Loucy (cell line): Measurements from ENCODE around the gene CXCR5.

ENCODE experiments used
- H2AFZ ChIP-seq: fragments of 200-600 bp; sonication (generic); 2 replicates; pipeline ENCODE4 v1.6.0; 2016; ENCODE audit warnings: antibody characterized with exemption, mild to moderate bottlenecking, low read length, moderate library complexity
- H3F3A ChIP-seq: fragments of 200-600 bp; 2 replicates; pipeline ENCODE4 v1.6.0; 2016; ENCODE audit warnings: antibody characterized with exemption, low read depth, mild to moderate bottlenecking
- H3K27me3 ChIP-seq: fragments of 200-600 bp; sonication (generic); 2 replicates; pipeline ENCODE4 v1.6.1; 2014; ENCODE audit warnings: low read length, mild to moderate bottlenecking; ENCODE audit not compliant: insufficient read depth, poor library complexity, severe bottlenecking
- H3K36me3 ChIP-seq: fragments of 200-600 bp; sonication (generic); 2 replicates; pipeline ENCODE4 v1.6.1; 2016; ENCODE audit warnings: low read length; ENCODE audit not compliant: insufficient read depth
- H3K4me1 ChIP-seq: fragments of 200-600 bp; sonication (generic); 2 replicates; pipeline ENCODE4 v1.5.1; 2014; ENCODE audit warnings: low read length, mild to moderate bottlenecking; ENCODE audit not compliant: insufficient read depth, poor library complexity, severe bottlenecking
- H3K4me2 ChIP-seq: fragments of 200-600 bp; sonication (generic); 2 replicates; pipeline ENCODE4 v1.6.0; 2014; ENCODE audit warnings: antibody characterized with exemption, low read length, low read depth, mild to moderate bottlenecking; ENCODE audit not compliant: poor library complexity, severe bottlenecking
- H3K4me3 ChIP-seq: fragments of 200-600 bp; sonication (generic); 2 replicates; pipeline ENCODE4 v1.5.1; 2014; ENCODE audit warnings: low read length, mild to moderate bottlenecking, mixed read lengths; ENCODE audit not compliant: poor library complexity, severe bottlenecking
- H3K79me2 ChIP-seq: fragments of 200-600 bp; sonication (generic); 2 replicates; pipeline ENCODE4 v1.6.1; 2014; ENCODE audit warnings: low read length; ENCODE audit not compliant: insufficient read depth
- H3K9ac ChIP-seq: fragments of 200-600 bp; sonication (generic); 2 replicates; pipeline ENCODE4 v1.6.0; 2014; ENCODE audit warnings: mild to moderate bottlenecking, low read depth, low read length, moderate library complexity; ENCODE audit not compliant: poor library complexity, severe bottlenecking
- H3K9me2 ChIP-seq: fragments of 200-600 bp; sonication (generic); replicated peaks from 2 replicates; pipeline ENCODE4 v1.6.1; 2016; ENCODE audit warnings: low read depth, low read length, mixed read lengths
- H3K9me3 ChIP-seq: fragments of 200-600 bp; sonication (generic); 2 replicates; pipeline ENCODE4 v1.6.1; 2014; ENCODE audit warnings: mild to moderate bottlenecking, antibody characterized with exemption, low read length, low read depth; ENCODE audit not compliant: insufficient read depth
- H4K20me1 ChIP-seq: fragments of 200-600 bp; sonication (generic); 2 replicates; pipeline ENCODE4 v1.6.0; 2014; ENCODE audit warnings: antibody characterized with exemption, low read length, mild to moderate bottlenecking; ENCODE audit not compliant: insufficient read depth, poor library complexity, severe bottlenecking
- EZH2phosphoT487 ChIP-seq: fragments of 200-600 bp; IDR thresholded peaks from 2 replicates; pipeline ENCODE4 v1.6.1; 2018; ENCODE audit warnings: antibody characterized with exemption, mild to moderate bottlenecking, moderate library complexity, borderline replicate concordance
- TF ChIP-seq, protein P1 (sequence below): fragments of 200-600 bp; sonication (generic); conservative IDR thresholded peaks from 2 replicates; pipeline ENCODE4 v1.5.1; 2014; ENCODE audit warnings: mild to moderate bottlenecking, antibody characterized with exemption, low read length

The CXCR5 gene

DNA sequence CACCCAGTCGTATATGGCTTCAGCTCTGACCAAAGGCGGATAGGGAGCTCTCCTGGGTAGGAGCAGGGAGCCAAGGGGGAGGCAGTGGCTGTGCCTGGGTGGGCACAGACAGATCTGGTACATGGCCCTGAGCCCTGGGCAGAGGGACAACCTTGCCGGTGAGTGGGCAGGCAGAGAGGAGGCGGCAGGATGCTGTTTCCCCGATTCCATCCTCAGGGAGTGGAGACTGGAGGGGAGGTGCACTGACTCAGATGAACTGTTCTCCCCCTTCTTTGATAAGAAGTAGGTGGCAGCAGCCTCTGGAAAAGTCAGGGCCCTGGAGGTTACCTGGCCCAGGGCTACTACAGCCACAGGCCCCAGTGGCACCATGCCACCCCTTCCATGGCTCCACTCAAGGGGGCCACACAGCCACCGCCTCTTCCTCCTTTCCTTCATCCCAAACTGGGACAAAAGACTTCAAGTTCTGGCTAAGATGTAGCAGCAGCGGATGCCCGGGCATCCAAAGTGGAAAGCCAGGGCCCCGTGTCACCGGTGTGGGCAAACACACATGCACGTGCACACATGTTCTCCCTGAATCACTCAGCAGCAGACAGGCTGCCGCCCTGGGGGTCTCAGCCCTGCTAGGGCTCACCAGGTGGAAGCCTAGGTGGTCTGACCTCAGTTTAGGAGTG is 13.4 kb downstream of the CXCR5 start:
- Histone ChIP-seq H3K4me2 (no peak overlapping the region), H3K36me3 (peaks cover 20% of the 10 kb centered on the region; the same call in 1 of the 2 replicates), H3K9me2 (no peaks in the 10 kb centered on the region), H3K4me3 (no peak overlapping the region), H3K9ac (no peak overlapping the region), H2AFZ (no peak overlapping the region), H4K20me1 (no peaks in the 10 kb centered on the region), H3K9me3 (no peaks in the 10 kb centered on the region), H3F3A (no peaks in the 10 kb centered on the region), H3K27me3 (no peaks in the 10 kb centered on the region), H3K79me2 (no peaks in the 10 kb centered on the region), H3K4me1 (peaks cover 13% of the 10 kb centered on the region)
- TF ChIP-seq EZH2phosphoT487 = no peak
- TF ChIP-seq, protein P1, sequence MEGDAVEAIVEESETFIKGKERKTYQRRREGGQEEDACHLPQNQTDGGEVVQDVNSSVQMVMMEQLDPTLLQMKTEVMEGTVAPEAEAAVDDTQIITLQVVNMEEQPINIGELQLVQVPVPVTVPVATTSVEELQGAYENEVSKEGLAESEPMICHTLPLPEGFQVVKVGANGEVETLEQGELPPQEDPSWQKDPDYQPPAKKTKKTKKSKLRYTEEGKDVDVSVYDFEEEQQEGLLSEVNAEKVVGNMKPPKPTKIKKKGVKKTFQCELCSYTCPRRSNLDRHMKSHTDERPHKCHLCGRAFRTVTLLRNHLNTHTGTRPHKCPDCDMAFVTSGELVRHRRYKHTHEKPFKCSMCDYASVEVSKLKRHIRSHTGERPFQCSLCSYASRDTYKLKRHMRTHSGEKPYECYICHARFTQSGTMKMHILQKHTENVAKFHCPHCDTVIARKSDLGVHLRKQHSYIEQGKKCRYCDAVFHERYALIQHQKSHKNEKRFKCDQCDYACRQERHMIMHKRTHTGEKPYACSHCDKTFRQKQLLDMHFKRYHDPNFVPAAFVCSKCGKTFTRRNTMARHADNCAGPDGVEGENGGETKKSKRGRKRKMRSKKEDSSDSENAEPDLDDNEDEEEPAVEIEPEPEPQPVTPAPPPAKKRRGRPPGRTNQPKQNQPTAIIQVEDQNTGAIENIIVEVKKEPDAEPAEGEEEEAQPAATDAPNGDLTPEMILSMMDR = no peak

DNA sequence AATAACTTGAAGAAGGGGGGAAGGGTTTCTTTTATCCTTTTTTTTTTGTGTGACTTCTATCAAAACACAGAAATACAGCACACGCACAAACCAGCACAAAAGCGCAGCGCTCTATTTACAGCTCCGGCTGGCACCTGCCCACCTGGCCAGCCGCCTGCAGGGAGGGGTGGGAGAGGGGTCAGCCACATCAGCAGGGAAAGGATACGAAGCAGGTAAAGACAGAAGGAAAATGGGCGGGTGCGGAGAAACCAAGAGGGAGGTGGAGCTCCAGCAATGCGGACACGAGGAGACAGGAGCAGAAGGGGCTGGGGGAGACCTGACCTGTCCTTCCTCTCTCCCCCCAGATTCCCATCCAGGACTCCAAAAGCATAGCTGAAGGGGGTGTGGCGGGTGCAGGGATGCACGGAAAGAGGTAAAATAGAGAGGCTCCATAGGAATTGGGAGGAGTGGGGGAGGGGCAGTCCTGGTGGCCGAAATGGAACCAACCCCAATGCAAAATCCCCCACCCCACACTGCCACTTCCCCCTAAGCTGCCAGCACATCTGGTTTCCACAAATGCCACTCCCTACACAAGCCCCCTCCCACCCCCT is 14.1 kb downstream of the CXCR5 start:
- Histone ChIP-seq H3K27me3 (no peaks in the 10 kb centered on the region), H3F3A (no peaks in the 10 kb centered on the region), H3K36me3 (peaks cover 21% of the 10 kb centered on the region; the same call in 1 of the 2 replicates), H3K9me3 (no peaks in the 10 kb centered on the region), H3K4me2 (no peak overlapping the region), H3K4me1 (peaks cover 6% of the 10 kb centered on the region), H3K9me2 (no peaks in the 10 kb centered on the region), H3K9ac (no peak overlapping the region), H4K20me1 (no peaks in the 10 kb centered on the region), H3K79me2 (no peaks in the 10 kb centered on the region), H2AFZ (no peak overlapping the region), H3K4me3 (no peak overlapping the region)
- no peak for TF ChIP-seq EZH2phosphoT487
- TF ChIP-seq, protein P1 = no peak

GRCh38 chr11:118898400-118899295 is 15.0 kb downstream of the CXCR5 start:
- no peaks in the 10 kb centered on the region for H3K79me2 ChIP-seq
- no peak overlapping the region for H3K4me3 ChIP-seq
- no peaks in the 10 kb centered on the region for H3K9me2 ChIP-seq
- no peaks in the 10 kb centered on the region for H4K20me1 ChIP-seq
- H2AFZ ChIP-seq = no peak overlapping the region
- H3K9me3 ChIP-seq = no peaks in the 10 kb centered on the region
- H3K4me1 ChIP-seq = no peaks in the 10 kb centered on the region
- no peak overlapping the region for H3K4me2 ChIP-seq
- TF ChIP-seq EZH2phosphoT487 = no peak
- TF ChIP-seq, protein P1 = no peak
- H3K36me3 ChIP-seq = peaks cover 26% of the 10 kb centered on the region; the same call in 1 of the 2 replicates
- no peak overlapping the region for H3K9ac ChIP-seq
- H3F3A ChIP-seq = no peaks in the 10 kb centered on the region
- no peaks in the 10 kb centered on the region for H3K27me3 ChIP-seq
